ENCODE data around the gene ZNF598.
"Not testable (repeated sequence)": the region's sequence is repeated elsewhere in the genome, so short reads cannot be mapped to it uniquely, and the experiment has no call there.

Gene ZNF598

GRCh38 chr16:2040787-2041522, 31.3 kb upstream of the ZNF598 start:
- no peak for DNase-seq (ENCODE audit: low read depth, low spot score)

- DNase-seq (ENCODE audit: low read depth, low spot score), result no peak
These were observed 30.6 kb upstream of the ZNF598 start for GRCh38 chr16:2040041-2040786.

- DNase-seq (ENCODE audit: low read depth, low spot score), result no peak
These were observed 29.8 kb upstream of the ZNF598 start for GRCh38 chr16:2039274-2040031.

- no peak for DNase-seq (ENCODE audit: low read depth, low spot score)
These were observed 29.0 kb upstream of the ZNF598 start for GRCh38 chr16:2038382-2039231.

- no peak for DNase-seq (ENCODE audit: low read depth, low spot score)
These were observed 28.2 kb upstream of the ZNF598 start for GRCh38 chr16:2037647-2038381.

GRCh38 chr16:2037115-2037514, 27.5 kb upstream of the ZNF598 start:
- no peak for DNase-seq (ENCODE audit: low read depth, low spot score)

GRCh38 chr16:2036200-2036966, 26.8 kb upstream of the ZNF598 start:
- DNase-seq (ENCODE audit: low read depth, low spot score), result no peak

GRCh38 chr16:2035431-2036199, 26.0 kb upstream of the ZNF598 start:
- no peak for DNase-seq (ENCODE audit: low read depth, low spot score)

- no peak for DNase-seq (ENCODE audit: low read depth, low spot score)
These were observed 25.2 kb upstream of the ZNF598 start for GRCh38 chr16:2034696-2035430.

GRCh38 chr16:2033909-2034695, 24.5 kb upstream of the ZNF598 start:
- DNase-seq (ENCODE audit: low read depth, low spot score), result not testable (repeated sequence)

GRCh38 chr16:2033057-2033908, 23.7 kb upstream of the ZNF598 start:
- DNase-seq (ENCODE audit: low read depth, low spot score), result no peak

- no peak for DNase-seq (ENCODE audit: low read depth, low spot score)
These were observed 22.9 kb upstream of the ZNF598 start for GRCh38 chr16:2032285-2033056.

GRCh38 chr16:2031081-2031577, 21.5 kb upstream of the ZNF598 start:
- DNase-seq (ENCODE audit: low read depth, low spot score), result no peak

GRCh38 chr16:2030036-2030435, 20.4 kb upstream of the ZNF598 start:
- DNase-seq (ENCODE audit: low read depth, low spot score), result no peak

- no peak for DNase-seq (ENCODE audit: low read depth, low spot score)
These were observed 19.7 kb upstream of the ZNF598 start for GRCh38 chr16:2029350-2029749.
